Glutamatergic neuron (in vitro differentiated cells): ENCODE results near the gene SNPH. TPM values are rescaled to one million over a fixed set of nuclear protein-coding genes. Genes with fewer than 3 reads are reported as not detected.

Experiments
- DNase-seq: peaks from one replicate; pipeline ENCODE4 v3.0.0; 2022
- H3K27ac Mint-ChIP-seq: one replicate; pipeline ENCODE4 v1.8.0; 2020; ENCODE audit warnings: mild to moderate bottlenecking, mixed read lengths, inconsistent platforms; ENCODE audit not compliant: unreplicated experiment
- H3K27me3 Mint-ChIP-seq: one replicate; pipeline ENCODE4 v1.8.0; 2020; ENCODE audit warnings: mild to moderate bottlenecking, moderate library complexity, mixed read lengths, inconsistent platforms; ENCODE audit not compliant: unreplicated experiment
- H3K36me3 Mint-ChIP-seq: one replicate; pipeline ENCODE4 v1.8.0; 2020; ENCODE audit warnings: mild to moderate bottlenecking, mixed read lengths, inconsistent platforms; ENCODE audit not compliant: unreplicated experiment
- H3K4me1 Mint-ChIP-seq: one replicate; pipeline ENCODE4 v1.8.0; 2020; ENCODE audit warnings: mild to moderate bottlenecking, low read depth, mixed read lengths, inconsistent platforms; ENCODE audit not compliant: unreplicated experiment
- H3K4me3 Mint-ChIP-seq: one replicate; pipeline ENCODE4 v1.8.0; 2020; ENCODE audit warnings: mild to moderate bottlenecking, mixed read lengths, inconsistent platforms; ENCODE audit not compliant: unreplicated experiment
- H3K9me3 Mint-ChIP-seq: one replicate; pipeline ENCODE4 v1.8.0; 2020; ENCODE audit warnings: mild to moderate bottlenecking, moderate library complexity, mixed read lengths, inconsistent platforms; ENCODE audit not compliant: unreplicated experiment
- total RNA-seq: library from RNA; stranded (reverse); fragmentation: NEBNext Ultra II Directional; extraction: Animal tissue kit (Norgen Biotek cat#: 25700); gene quantifications from one replicate; pipeline ENCODE4 v1.2.1, GENCODE V29; 2021; ENCODE audit not compliant: unreplicated experiment
- TF ChIP-seq, protein P1 (sequence below): fragments of 200-600 bp; sonication (generic); IDR thresholded peaks from one replicate; pipeline ENCODE4 v1.5.0; 2021; ENCODE audit not compliant: partially characterized antibody, unreplicated experiment

SNPH gene
- total RNA-seq, 1 donor from 2014 or later = 34.5 TPM

DNA sequence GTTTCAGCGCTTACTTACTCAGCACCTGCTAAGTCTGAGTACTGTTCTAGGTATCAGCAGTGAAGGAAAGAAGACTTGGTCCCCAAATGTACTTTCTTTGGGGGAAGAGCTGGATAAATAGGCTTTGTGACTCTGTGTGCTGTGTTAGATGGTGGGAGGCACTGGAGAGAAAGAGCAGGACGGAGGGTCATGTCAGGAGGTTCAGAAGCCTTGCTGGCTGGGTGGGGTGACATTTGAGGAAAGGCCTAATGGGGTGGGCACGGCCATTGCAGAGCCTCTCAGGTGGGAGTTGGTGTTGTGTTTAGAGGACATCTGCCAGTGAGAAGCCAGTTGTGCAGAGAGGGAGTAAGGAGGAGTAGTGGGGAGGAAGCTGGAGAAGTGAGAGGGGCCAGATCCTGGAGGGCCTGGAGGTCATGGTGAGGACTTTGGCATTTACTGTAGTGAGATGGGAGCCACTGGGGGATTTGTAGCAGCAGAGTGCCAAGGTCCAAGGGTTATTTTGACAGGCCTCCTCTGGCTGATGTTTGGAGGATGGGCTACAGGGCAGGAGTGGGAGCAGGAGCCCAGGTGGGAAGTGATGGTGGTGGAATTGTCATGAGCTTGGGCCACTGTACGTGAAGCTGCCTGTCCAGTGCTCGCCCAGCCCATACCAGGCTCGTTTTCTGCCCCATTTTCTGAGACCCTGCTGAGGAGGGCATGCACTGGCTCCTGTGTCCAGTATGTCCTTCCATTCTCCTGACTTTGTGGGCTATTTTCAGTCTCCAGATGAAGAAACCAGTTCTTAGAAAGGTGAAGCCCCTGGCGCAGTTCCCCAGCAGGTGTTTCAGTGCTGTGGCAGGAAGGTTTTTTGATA is 62.0 kb downstream of the SNPH start:
- Mint-ChIP-seq H3K36me3 (no peaks in the 10 kb centered on the region), H3K27ac (peak overlapping the region; percentile 39), H3K4me1 (peaks cover 24% of the 10 kb centered on the region), H3K9me3 (peaks cover 5% of the 10 kb centered on the region), H3K27me3 (peaks cover 6% of the 10 kb centered on the region), H3K4me3 (peak overlapping the region; percentile 21)
- no peak for DNase-seq
- TF ChIP-seq, protein P1, sequence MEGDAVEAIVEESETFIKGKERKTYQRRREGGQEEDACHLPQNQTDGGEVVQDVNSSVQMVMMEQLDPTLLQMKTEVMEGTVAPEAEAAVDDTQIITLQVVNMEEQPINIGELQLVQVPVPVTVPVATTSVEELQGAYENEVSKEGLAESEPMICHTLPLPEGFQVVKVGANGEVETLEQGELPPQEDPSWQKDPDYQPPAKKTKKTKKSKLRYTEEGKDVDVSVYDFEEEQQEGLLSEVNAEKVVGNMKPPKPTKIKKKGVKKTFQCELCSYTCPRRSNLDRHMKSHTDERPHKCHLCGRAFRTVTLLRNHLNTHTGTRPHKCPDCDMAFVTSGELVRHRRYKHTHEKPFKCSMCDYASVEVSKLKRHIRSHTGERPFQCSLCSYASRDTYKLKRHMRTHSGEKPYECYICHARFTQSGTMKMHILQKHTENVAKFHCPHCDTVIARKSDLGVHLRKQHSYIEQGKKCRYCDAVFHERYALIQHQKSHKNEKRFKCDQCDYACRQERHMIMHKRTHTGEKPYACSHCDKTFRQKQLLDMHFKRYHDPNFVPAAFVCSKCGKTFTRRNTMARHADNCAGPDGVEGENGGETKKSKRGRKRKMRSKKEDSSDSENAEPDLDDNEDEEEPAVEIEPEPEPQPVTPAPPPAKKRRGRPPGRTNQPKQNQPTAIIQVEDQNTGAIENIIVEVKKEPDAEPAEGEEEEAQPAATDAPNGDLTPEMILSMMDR = no peak

DNA sequence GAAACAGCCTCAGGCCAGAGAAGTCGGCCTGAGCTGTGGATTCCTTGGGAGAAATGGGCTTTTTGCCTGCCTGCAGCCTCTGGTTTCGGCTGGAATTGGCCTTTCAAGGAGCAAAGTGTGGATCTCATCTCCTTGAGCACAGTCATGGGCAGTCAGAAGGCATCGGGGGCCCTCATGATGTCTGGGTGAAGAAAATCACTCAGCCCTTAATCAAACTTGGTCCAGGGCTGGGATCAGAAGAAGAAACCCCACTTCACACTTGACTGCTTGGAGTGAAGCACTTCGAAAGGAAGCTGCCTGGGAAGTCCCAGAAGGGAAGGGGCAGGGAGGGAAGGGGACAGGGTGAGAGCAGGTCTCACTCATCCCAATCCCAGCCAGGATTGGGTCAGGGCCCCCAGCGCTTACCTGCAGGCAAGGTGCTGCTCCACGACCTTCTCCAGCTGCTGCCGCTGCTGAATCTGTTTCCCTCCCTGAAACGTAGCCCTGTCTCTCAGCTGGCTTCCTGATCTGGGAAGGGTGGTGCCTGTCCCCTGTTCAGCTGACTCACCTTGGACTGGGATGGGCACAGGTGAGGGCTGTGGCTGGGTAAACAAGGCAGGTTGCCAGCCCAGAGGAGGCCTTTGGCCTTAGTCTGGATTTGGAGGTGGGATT is 62.7 kb downstream of the SNPH start, which contains the start of gene SDCBP2:
SDCBP2 (minus strand) TSS at position 460 of the 651 bp plus-strand sequence. CDS start 8,723 bp downstream, outside the sequence.
- no peaks in the 10 kb centered on the region for H3K36me3 Mint-ChIP-seq
- no peak for DNase-seq
- H3K27ac Mint-ChIP-seq = peak within 1 kb of the TSS; percentile 20
- H3K4me1 Mint-ChIP-seq = peaks cover 26% of the 10 kb centered on the region
- TF ChIP-seq, protein P1 = no peak
- peaks cover 6% of the 10 kb centered on the region for H3K27me3 Mint-ChIP-seq
- peak within 1 kb of the TSS; percentile 44 for H3K4me3 Mint-ChIP-seq
- H3K9me3 Mint-ChIP-seq = peaks cover 5% of the 10 kb centered on the region

DNA sequence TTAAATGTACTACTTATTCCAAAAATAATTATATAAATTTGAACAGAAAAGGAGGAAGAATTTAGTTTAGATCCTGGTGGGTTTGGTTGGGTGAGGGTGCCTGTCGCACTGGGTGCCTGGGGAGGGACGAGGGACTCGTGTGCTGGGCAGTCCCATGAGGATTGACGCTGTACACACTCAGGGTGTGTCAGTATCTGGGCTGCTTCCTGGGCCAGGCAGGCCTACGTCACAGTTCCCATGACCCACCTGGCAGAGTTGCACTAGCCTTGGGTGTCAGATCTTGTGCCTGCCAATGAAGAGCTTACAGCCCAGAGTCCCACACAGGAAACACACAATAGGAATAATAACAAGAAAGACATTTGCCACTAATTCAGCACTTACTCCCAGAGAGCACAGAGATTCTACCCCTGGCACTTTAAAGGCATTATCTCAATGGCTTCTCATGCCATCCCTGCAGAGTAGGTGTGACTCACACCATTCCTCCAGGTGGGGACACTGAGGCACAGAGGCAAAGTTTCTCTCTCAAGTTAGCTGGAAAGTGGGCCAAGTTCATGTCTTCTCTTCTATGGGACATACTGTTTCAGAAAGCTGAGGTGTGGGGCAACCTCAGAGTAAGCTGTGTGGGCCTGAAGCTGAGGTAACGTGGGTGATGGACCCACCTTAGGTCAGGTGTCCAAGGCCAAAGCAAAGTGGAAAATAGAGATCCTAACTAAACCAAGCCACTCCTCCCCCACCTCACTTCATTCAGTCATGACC is 64.2 kb downstream of the SNPH start:
- DNase-seq = no peak
- H3K27me3 Mint-ChIP-seq = peaks cover 6% of the 10 kb centered on the region
- no peaks in the 10 kb centered on the region for H3K36me3 Mint-ChIP-seq
- TF ChIP-seq, protein P1 = no peak
- peaks cover 3% of the 10 kb centered on the region for H3K9me3 Mint-ChIP-seq
- H3K27ac Mint-ChIP-seq = peak overlapping the region; percentile 62
- peak overlapping the region; percentile 63 for H3K4me3 Mint-ChIP-seq
- H3K4me1 Mint-ChIP-seq = peaks cover 25% of the 10 kb centered on the region

GRCh38 chr20:1331101-1331500 is 65.0 kb downstream of the SNPH start:
- DNase-seq = no peak
- TF ChIP-seq, protein P1 = no peak

More at GRCh38 chr20:1331101-1331500, 65.0 kb downstream of the SNPH start:
- H3K4me3 Mint-ChIP-seq = no peak overlapping the region
- H3K4me1 Mint-ChIP-seq = peaks cover 25% of the 10 kb centered on the region
- peaks cover 6% of the 10 kb centered on the region for H3K27me3 Mint-ChIP-seq
- H3K27ac Mint-ChIP-seq = no peak overlapping the region
- peaks cover 3% of the 10 kb centered on the region for H3K9me3 Mint-ChIP-seq
- H3K36me3 Mint-ChIP-seq = no peaks in the 10 kb centered on the region
